CD14-positive monocyte (primary cell): ENCODE results near the gene MLYCD. TPM values are rescaled to one million over a fixed set of nuclear protein-coding genes. Genes with fewer than 3 reads are reported as not detected.

Experiments
- DNase-seq, 3 donors: peaks; one replicate each; pipeline ENCODE4 v3.0.0-alpha.2; 2011 to 2022
- H2AFZ ChIP-seq: 2 replicates; pipeline ENCODE4 v1.6.0; 2012; ENCODE audit warnings: mild to moderate bottlenecking, low read depth, low read length, inconsistent platforms; ENCODE audit not compliant: insufficient read depth, poor library complexity, severe bottlenecking
- H3K27ac ChIP-seq, 2 donors: 1 replicate in 1 of 2; 2 replicates in 1 of 2; pipeline ENCODE4 v1.5.1; 2012 to 2013; ENCODE audit warnings: low read length in 2 of 2, control low read depth in 1 of 2, inconsistent platforms in 1 of 2, low read depth in 1 of 2, mild to moderate bottlenecking in 1 of 2
- H3K27me3 ChIP-seq, 2 donors: one replicate each; pipeline versions ENCODE4 v1.6.0 to v1.6.1; 2011 to 2013; ENCODE audit warnings: low read length in 2 of 2; ENCODE audit not compliant: control insufficient read depth in 2 of 2, insufficient read depth in 2 of 2
- H3K36me3 ChIP-seq, 2 donors: replicated peaks in 1 of 2; 1 replicate in 1 of 2; 2 replicates in 1 of 2; pipeline versions ENCODE4 v1.5.1 to v1.6.1; 2012 to 2013; ENCODE audit warnings: low read length in 2 of 2, control low read depth in 1 of 2, inconsistent platforms in 1 of 2, mild to moderate bottlenecking in 1 of 2; ENCODE audit not compliant: insufficient read depth in 2 of 2, control insufficient read depth in 1 of 2
- H3K4me1 ChIP-seq, 2 donors: 1 replicate in 1 of 2; 2 replicates in 1 of 2; pipeline versions ENCODE4 v1.5.1 to v1.6.1; 2012 to 2013; ENCODE audit warnings: low read length in 2 of 2, control low read depth in 1 of 2, inconsistent platforms in 1 of 2, mild to moderate bottlenecking in 1 of 2, moderate library complexity in 1 of 2; ENCODE audit not compliant: insufficient read depth in 2 of 2, control insufficient read depth in 1 of 2
- H3K4me2 ChIP-seq: replicated peaks from 2 replicates; pipeline ENCODE3; 2012; ENCODE audit warnings: low read length, moderate library complexity, mild to moderate bottlenecking; ENCODE audit not compliant: poor library complexity, severe bottlenecking; ENCODE audit errors: extremely low read depth
- H3K4me3 ChIP-seq, 3 experiments: fragments of 200-600 bp in 1 of 3; sonication (generic) in 1 of 3; replicated peaks in 1 of 3; 1 replicate in 2 of 3; 2 replicates in 1 of 3; pipeline ENCODE4 v1.5.1; 2011 to 2013; ENCODE audit warnings: low read length in 3 of 3, mild to moderate bottlenecking in 3 of 3, control low read depth in 2 of 3, low read depth in 2 of 3, inconsistent platforms in 1 of 3, moderate library complexity in 1 of 3
- H3K79me2 ChIP-seq: 2 replicates; pipeline ENCODE4 v1.6.0; 2012; ENCODE audit warnings: mild to moderate bottlenecking, control low read depth, inconsistent platforms, low read length, moderate library complexity; ENCODE audit not compliant: insufficient read depth
- H3K9ac ChIP-seq: 2 replicates; pipeline ENCODE4 v1.6.0; 2017; ENCODE audit warnings: low read length, mild to moderate bottlenecking; ENCODE audit not compliant: insufficient read depth, poor library complexity, severe bottlenecking
- H3K9me3 ChIP-seq, 2 donors: replicated peaks in 1 of 2; 1 replicate in 1 of 2; 2 replicates in 1 of 2; pipeline versions ENCODE4 v1.5.1 to v1.6.1; 2012 to 2013; ENCODE audit warnings: low read length in 2 of 2, control low read depth in 1 of 2; ENCODE audit not compliant: control insufficient read depth in 1 of 2, insufficient read depth in 1 of 2
- H4K20me1 ChIP-seq: 2 replicates; pipeline ENCODE4 v1.6.0; 2012; ENCODE audit warnings: mild to moderate bottlenecking, low read length, control low read depth, moderate library complexity; ENCODE audit not compliant: insufficient read depth
- H3K27ac Mint-ChIP-seq, 7 donors: one replicate each; pipeline ENCODE4 v1.8.0; 2020; ENCODE audit warnings: mild to moderate bottlenecking in 7 of 7, mixed read lengths in 7 of 7, moderate library complexity in 6 of 7, inconsistent platforms in 2 of 7
- H3K27me3 Mint-ChIP-seq, 3 donors: one replicate each; pipeline ENCODE4 v1.8.0; 2021 to 2022; ENCODE audit warnings: low read depth in 3 of 3, mild to moderate bottlenecking in 3 of 3, mixed read lengths in 3 of 3, moderate library complexity in 3 of 3, inconsistent platforms in 1 of 3
- H3K36me3 Mint-ChIP-seq, 2 donors: one replicate each; pipeline ENCODE4 v1.8.0; 2020; ENCODE audit warnings: mixed read lengths in 2 of 2, inconsistent platforms in 1 of 2, mild to moderate bottlenecking in 1 of 2
- H3K4me1 Mint-ChIP-seq: one replicate; pipeline ENCODE4 v1.8.0; 2020; ENCODE audit warnings: mild to moderate bottlenecking, mixed read lengths
- H3K4me3 Mint-ChIP-seq, 2 donors: one replicate each; pipeline ENCODE4 v1.8.0; 2020; ENCODE audit warnings: mild to moderate bottlenecking in 2 of 2, mixed read lengths in 2 of 2, moderate library complexity in 1 of 2
- H3K9me3 Mint-ChIP-seq, 7 donors: one replicate each; pipeline ENCODE4 v1.8.0; 2020 to 2022; ENCODE audit warnings: mixed read lengths in 7 of 7, mild to moderate bottlenecking in 6 of 7, moderate library complexity in 6 of 7, inconsistent platforms in 2 of 7
- CTCF ChIP-seq: fragments of 200-600 bp; IDR thresholded peaks from one replicate; pipeline ENCODE4 v1.8.0; 2022; ENCODE audit warnings: antibody characterized with exemption, mild to moderate bottlenecking
- WGBS: methylation state at CpG from one replicate; pipeline ENCODE4 v1.1.5; 2013; ENCODE audit warnings: missing lambda C conversion rate; ENCODE audit not compliant: insufficient coverage; 5-methylcytosine and 5-hydroxymethylcytosine counted together
- intact Hi-C, 2 donors: fragments of 100-400 bp; cut with micrococcal nuclease; formaldehyde crosslinking; loops; one replicate each; pipeline versions ENCODE4 v1.15.0 to v1.15.1; 2023
- polyA plus RNA-seq, 3 donors: library from polyadenylated mRNA; depleted of rRNA in 1 of 3; unstranded in 2 of 3; stranded (reverse) in 1 of 3; fragments of 300-500 nt in 2 of 3; fragments of >200 nt in 1 of 3; fragmentation: Illumina TruSeq in 2 of 3; gene quantifications; 1 replicate in 2 of 3; 2 replicates in 1 of 3; pipeline ENCODE4 v1.2.3, GENCODE V29; 2012 to 2021

The MLYCD gene
- polyA plus RNA-seq, 3 donors = 1.2 to 2.4 (median 1.3) TPM

DNA sequence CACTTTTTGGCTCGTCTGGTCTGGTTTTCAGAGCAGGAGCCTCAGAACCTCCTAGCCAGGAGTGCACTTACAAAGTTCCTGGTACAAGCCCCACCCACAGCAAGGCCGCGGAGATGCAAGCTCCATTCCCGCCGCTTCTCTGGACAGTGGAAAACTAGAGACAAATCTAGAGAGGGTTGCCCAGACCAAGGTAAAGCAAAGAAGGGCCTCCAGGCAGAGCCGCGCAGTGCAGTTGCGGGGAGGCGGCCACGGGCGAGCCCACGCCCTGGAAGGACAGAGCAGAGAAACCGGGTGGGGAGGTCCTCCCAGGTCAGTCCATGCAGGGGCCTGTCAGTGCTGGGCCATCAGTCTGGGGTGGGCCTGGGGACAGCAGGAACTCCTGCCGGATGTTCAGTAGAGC is 43.2 kb downstream of the MLYCD start:
- no peak overlapping the region for H3K27ac ChIP-seq
- intact Hi-C loops = no loop called here
- no peak overlapping the region for H3K9ac ChIP-seq
- no peak overlapping the region for H3K27ac Mint-ChIP-seq
- H2AFZ ChIP-seq = no peak overlapping the region
- peaks cover 1 to 7% (median 5%) of the 10 kb centered on the region in 3 donors for H3K27me3 Mint-ChIP-seq
- no peaks in the 10 kb centered on the region for H4K20me1 ChIP-seq
- peak overlapping the region in 1 of 2 donors; percentile 27 for H3K4me3 Mint-ChIP-seq
- DNase-seq = no peak
- peaks cover 13% of the 10 kb centered on the region for H3K4me1 Mint-ChIP-seq
- peaks cover 7 to 9% of the 10 kb centered on the region in 2 donors for H3K36me3 Mint-ChIP-seq
- H3K4me2 ChIP-seq = no peak overlapping the region
- H3K4me3 ChIP-seq = no peak overlapping the region
- H3K4me1 ChIP-seq = peaks cover 16 to 17% of the 10 kb centered on the region in 2 donors
- H3K27me3 ChIP-seq = no peaks in the 10 kb centered on the region
- WGBS = 86% methylated on average over 14 of the region's 14 CpGs
- H3K9me3 Mint-ChIP-seq = peaks cover 0 to 11% (median 2%) of the 10 kb centered on the region in 7 donors
- H3K79me2 ChIP-seq = no peaks in the 10 kb centered on the region
- H3K36me3 ChIP-seq = no peaks in the 10 kb centered on the region
- no peaks in the 10 kb centered on the region for H3K9me3 ChIP-seq
- TF ChIP-seq CTCF = no peak

DNA sequence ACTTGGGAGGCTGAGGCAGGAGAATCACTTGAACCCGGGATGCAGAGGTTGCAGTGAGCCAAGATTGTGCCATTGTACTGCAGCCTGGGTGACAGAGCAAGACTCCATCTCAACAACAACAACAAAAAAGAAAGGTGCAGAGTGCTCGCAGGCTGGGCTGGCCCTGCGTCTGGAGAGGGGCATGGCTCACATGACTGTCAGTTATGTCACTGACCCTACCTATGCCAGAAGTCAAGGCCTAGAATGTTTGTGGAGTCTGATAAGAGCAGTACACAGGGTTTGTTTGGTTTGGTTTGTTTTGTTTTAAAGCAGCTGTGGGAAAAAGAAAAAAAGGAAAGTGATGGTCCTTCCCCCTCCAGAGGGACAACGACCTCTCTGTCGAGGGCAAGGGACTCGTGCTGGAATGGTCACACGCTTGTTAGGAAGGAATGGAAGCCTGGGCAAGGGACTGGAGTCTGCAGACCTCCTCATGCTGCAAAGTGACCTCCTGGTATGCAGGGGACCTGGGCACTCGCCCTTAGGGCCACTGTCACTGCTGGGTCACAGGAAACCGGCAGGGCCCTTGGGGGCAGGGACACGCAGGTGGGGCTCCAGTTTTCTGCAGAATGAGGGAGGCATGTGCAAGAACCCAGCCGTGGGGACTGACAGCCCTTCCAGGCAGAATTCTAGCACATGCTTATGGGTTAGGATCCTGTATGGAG is 44.0 kb downstream of the MLYCD start:
- Mint-ChIP-seq H3K27ac (no peak overlapping the region), H3K36me3 (peaks cover 4% of the 10 kb centered on the region in 2 donors), H3K27me3 (peaks cover 0 to 5% (median 5%) of the 10 kb centered on the region in 3 donors), H3K4me3 (no peak overlapping the region), H3K4me1 (peaks cover 13% of the 10 kb centered on the region), H3K9me3 (peaks cover 0 to 11% (median 2%) of the 10 kb centered on the region in 7 donors)
- no peak overlapping the region for H3K4me3 ChIP-seq
- no peaks in the 10 kb centered on the region for H3K27me3 ChIP-seq
- no peaks in the 10 kb centered on the region for H4K20me1 ChIP-seq
- intact Hi-C loops = no loop called here
- no peaks in the 10 kb centered on the region for H3K9me3 ChIP-seq
- whole genome bisulfite sequencing = 91% methylated on average over 8 of the region's 11 CpGs
- no peak overlapping the region for H3K4me2 ChIP-seq
- no peak for DNase-seq
- H3K9ac ChIP-seq = no peak overlapping the region
- no peak overlapping the region for H2AFZ ChIP-seq
- H3K36me3 ChIP-seq = no peaks in the 10 kb centered on the region
- no peak for TF ChIP-seq CTCF
- H3K27ac ChIP-seq = no peak overlapping the region
- no peaks in the 10 kb centered on the region for H3K79me2 ChIP-seq
- peaks cover 16 to 17% of the 10 kb centered on the region in 2 donors for H3K4me1 ChIP-seq
